NCI-H345 treated with DMSO at 0.1 percent for 48 hours (cell line): Measurements from ENCODE around the gene ZDHHC8.

Source experiments
- DNase-seq: peaks from one replicate; lab custom pipeline; 2025; ENCODE audit not compliant: unreplicated experiment; lab: John Stamatoyannopoulos, UW

The ZDHHC8 gene

GRCh38 chr22:20131597-20131858 lies at the start of gene ZDHHC8:
ZDHHC8 (plus strand) TSS chr22:20131804; CDS start chr22:20131948, 144 bp downstream.
- DNase-seq = no peak

- no peak for DNase-seq
Measured at GRCh38 chr22:20083157-20083890, 48.3 kb upstream of the ZDHHC8 start.

GRCh38 chr22:20083891-20084546 lies 47.6 kb upstream of the ZDHHC8 start:
- DNase-seq = no peak

- no peak for DNase-seq
Measured at GRCh38 chr22:20084547-20085413, 46.8 kb upstream of the ZDHHC8 start.

- DNase-seq = no peak
Measured at GRCh38 chr22:20085651-20086050, 46.0 kb upstream of the ZDHHC8 start.

- no peak for DNase-seq
Measured at GRCh38 chr22:20086101-20086599, 45.5 kb upstream of the ZDHHC8 start.

GRCh38 chr22:20086763-20087162 lies 44.8 kb upstream of the ZDHHC8 start:
- DNase-seq = no peak

GRCh38 chr22:20087319-20088262 lies 44.0 kb upstream of the ZDHHC8 start:
- DNase-seq = no peak

- DNase-seq = no peak
Measured at GRCh38 chr22:20088263-20088648, 43.3 kb upstream of the ZDHHC8 start.

- DNase-seq = no peak
Measured at GRCh38 chr22:20089226-20089976, 42.2 kb upstream of the ZDHHC8 start.

- DNase-seq = no peak
Measured at GRCh38 chr22:20089977-20090729, 41.5 kb upstream of the ZDHHC8 start.

GRCh38 chr22:20090730-20091240 lies 40.8 kb upstream of the ZDHHC8 start:
- no peak for DNase-seq

GRCh38 chr22:20091690-20092476 lies 39.7 kb upstream of the ZDHHC8 start:
- no peak for DNase-seq

GRCh38 chr22:20092477-20092854 lies 39.1 kb upstream of the ZDHHC8 start:
- no peak for DNase-seq

- no peak for DNase-seq
Measured at GRCh38 chr22:20093418-20094196, 38.0 kb upstream of the ZDHHC8 start.

- DNase-seq = no peak
Measured at GRCh38 chr22:20094197-20094807, 37.3 kb upstream of the ZDHHC8 start.

- DNase-seq = no peak
Measured at GRCh38 chr22:20095521-20095920, 36.1 kb upstream of the ZDHHC8 start.
